Tibial nerve (tissue), 3 donors: Measurements from ENCODE around the gene SLC6A17.

Source experiments
- CTCF ChIP-seq, 5 experiments: fragments of 200-600 bp in 3 of 5; fragments of 450-650 bp in 2 of 5; sonication (generic) in 3 of 5; IDR thresholded peaks; one replicate each; pipeline ENCODE4 v1.5.1; 2016 to 2019; ENCODE audit warnings: antibody characterized with exemption in 5 of 5, mild to moderate bottlenecking in 3 of 5, moderate library complexity in 2 of 5
- POLR2A ChIP-seq, 2 donors: fragments of 450-650 bp; IDR thresholded peaks; one replicate each; pipeline ENCODE4 v1.6.1; 2017; ENCODE audit warnings: antibody characterized with exemption in 2 of 2, mild to moderate bottlenecking in 2 of 2, moderate library complexity in 2 of 2

- TF ChIP-seq CTCF (IDR thresholded peaks at IDR 0.05) (no peak), POLR2A (IDR thresholded peaks at IDR 0.05) (no peak)
Observed at GRCh38 chr1:110172001-110172400, 21.7 kb downstream of the SLC6A17 start.
